NCI-H82 treated with DMSO at 0.1 percent for 48 hours (cell line): ENCODE measurements around the gene FILIP1L.

Experiments used
- DNase-seq: peaks from one replicate; lab custom pipeline; 2025; ENCODE audit not compliant: unreplicated experiment; lab: John Stamatoyannopoulos, UW

FILIP1L gene

DNA sequence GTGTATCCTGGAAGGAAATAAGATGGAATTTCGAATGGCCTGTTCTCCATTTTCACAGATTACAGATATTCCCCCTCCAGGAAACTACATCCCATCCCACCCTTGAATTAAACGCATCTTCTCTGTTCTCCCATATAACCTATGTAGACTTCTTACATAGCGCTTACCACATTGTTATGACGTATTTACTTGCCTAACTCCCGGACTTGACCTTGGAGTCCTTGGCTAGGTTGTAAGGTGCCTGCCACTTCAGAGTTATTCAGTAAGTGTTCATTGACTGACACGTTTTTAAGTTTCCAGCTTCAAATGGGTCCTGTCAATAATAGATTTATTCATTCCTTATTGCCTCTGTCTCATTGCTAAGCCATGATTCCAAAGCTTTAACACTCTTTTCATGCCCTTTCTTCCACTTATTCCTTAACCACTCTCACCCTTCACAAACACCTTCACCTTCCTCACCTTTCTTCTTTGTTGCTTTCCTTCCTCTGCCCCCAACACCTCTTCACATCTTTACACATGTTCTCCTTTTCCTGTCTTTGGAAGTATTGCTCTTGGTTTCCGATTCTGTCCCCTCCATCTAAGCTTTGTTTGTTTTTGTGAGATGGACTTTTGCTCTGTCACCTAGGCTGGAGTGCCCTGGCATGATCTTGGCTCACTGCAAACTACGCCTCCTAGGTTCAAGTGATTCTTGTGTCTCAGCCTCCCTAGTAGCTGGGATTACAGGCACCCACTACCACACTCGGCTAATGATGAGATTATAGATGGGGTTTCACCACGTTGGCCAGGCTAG lies 158.3 kb downstream of the FILIP1L start:
- DNase-seq = no peak

DNA sequence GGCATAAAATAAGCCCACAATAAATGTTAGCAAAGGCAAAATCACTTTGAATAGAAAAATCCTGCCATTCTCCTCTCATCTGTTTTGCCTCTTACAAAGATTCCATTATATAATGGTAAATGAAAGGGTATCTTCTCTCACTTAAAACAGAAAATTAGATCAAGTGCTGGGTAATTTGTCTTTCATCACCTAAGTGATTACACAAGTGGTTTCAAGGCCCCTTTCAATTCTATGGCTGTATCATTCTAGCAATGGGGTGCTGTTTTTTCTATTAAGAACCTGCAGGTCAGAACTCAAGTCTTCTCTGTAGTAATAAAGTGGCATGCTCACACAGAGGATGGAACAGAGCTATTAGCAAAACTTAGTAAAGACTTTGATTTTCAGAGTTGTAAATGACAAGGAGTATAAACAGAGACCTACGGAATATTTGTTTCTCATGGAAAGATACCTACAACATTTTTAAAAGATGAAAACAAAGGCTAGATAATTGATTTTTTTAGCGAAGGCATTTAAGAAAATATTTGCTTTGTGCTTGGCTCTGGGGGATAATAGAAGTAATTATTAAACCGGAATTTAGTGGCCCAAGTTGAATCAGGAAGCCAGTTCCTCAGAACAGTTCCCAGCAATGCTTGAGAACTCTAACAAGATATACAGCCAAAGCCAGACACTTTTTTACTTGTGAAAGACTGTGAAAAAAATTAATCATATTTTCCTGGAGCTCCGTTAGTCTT lies 159.2 kb downstream of the FILIP1L start:
- DNase-seq = no peak

DNA sequence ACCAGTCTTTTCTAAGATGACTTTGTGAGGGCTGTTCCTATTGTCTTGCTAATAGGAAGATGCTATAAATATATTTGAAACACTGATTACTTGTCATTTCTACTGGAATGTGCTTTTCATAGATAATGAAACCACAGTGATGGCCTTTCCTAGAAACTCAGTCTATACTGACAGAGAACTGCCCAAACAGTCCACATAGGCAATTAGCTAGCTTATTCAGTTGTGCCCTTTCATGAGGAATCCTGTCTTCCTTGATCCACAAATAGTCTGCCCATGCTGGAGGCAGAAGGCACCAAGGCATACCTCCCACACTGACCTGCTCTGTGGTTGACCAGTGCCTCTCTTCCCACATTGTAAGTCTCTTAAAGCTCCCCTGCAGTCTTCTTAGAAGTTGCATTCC lies 160.7 kb downstream of the FILIP1L start:
- DNase-seq = no peak

DNA sequence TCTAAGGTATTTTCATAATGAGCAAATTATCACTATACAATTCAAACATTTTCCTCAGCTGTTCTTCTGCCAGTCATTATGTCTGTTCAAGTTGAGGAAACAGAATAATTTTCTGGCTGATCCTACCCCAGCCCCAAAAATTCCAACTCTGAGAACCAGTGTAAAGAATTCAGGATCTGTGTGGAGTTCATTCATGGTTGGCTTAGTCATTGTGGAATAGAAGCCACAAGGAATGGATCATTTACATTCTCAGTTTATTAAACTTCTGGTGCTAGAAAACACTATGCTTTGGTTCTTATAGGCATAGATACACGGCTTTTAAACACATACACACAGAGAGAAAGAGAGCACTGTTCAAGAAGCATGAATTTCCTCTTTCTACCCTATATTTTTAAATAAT lies 162.0 kb downstream of the FILIP1L start:
- no peak for DNase-seq

DNA sequence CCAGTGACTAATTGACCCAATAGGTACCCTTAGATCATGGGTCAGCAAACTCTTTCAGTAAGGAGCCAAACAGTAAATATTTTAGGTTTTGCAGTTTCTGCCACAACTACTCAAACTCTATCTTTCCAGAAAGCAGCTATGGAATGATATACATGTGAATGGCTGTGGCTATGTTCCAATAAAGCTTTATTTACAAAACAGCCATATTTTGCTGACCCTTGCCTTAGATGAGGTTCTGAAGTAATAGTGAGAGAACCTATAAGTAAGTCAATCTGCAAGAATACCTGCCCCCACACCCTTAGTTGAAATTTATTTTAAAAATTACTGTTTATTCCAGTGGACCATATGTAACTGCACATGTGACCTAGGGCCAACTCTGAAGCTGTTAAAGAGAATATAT lies 162.6 kb downstream of the FILIP1L start:
- no peak for DNase-seq

DNA sequence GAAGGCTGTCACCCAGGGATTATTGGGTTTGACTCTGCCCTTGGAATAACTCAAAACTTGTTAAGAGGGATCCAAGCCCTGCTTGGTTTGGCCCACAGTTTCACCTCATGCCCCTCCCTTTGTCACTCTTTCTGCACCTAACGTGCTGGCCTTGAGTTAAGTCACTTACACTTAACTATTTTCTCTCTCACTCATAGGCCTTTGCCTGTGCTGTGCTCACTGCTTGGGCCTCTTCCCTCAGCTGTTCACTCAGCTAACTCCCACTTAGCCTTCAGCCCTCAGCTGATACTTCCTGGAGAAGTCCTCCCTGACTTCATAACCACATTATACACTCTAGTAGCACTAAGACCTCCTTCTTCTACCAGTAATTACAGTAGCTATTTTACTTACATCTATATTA lies 163.4 kb downstream of the FILIP1L start:
- no peak for DNase-seq

DNA sequence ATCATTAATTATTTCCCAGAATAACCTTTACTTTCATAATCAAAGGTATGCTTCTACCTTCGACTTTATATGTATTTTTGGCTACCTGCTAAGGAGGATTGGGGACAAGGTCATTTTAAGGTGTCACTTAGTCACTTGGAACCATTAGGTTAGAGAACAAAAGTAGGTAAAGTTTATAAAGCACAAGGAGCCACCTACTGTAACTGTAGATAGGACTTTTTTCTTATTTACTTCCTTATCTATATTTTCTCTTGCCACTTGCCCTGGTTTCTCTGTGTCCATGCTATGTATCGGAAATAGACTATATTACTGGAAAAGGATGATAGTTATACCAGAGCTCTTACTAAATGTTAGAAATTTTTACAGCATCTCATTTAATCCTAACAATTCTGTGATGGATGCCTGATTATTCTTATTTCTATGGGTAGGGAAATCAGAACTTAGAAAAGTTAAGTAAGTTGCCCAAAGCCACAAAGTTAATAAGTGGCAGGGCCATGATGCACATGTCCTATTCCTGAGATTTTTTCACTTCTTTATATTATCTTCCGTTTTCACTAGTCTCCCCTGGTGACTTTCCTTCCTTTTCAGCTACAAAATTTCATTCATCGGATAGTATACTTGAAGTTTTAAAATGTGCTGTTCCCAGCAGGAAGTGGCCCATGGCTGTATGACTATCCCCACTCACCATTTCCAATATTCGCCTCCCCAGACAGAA lies 164.2 kb downstream of the FILIP1L start:
- DNase-seq = no peak

DNA sequence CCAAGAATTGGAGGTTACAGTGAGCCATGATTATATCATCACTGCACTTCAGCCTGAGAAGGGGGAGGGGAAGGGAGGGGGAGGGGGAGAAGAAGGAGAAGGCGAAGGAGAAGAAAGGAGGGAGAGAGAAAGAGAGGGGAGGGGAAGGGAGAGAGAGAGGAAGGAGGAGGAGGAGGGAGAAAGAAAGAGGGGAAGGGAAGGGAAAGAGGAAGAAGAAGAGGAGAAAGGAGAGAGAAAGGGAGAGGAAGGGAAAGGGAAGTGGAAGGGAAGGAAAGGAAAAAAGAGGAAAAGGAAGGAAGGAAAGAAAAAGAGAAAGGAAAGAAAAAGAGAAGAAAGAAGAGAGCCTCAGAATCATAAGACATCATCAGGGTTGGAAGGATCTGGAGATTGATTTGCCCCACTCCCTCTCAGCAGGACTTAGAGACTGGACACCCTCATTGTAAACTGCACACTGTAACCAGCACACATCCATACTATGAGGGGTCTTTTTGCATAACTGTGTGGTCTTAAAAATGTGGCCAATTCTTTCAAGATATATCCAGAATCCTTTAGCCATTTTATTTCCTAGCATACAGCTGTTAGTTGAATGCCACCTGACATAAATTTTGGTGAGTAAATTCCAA lies 165.7 kb downstream of the FILIP1L start:
- no peak for DNase-seq

DNA sequence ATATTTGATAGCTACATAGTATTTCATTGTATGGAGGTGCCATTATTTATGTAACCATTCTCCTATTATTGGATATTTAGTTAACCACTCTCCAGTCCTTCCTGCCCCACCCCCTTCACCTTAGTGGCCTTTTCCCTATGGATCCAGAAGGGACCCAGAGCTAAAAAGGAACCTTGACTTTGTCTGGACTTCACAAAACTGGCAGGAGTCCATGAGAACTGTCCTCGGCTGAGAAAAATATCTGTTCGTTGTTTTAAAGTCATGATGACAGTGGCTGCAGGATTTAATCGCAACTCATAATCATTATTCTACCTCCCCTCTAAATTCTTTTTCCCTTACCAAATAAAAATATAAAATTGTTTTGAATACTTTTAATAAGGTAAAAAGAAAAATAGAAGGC lies 166.9 kb downstream of the FILIP1L start:
- DNase-seq = no peak

DNA sequence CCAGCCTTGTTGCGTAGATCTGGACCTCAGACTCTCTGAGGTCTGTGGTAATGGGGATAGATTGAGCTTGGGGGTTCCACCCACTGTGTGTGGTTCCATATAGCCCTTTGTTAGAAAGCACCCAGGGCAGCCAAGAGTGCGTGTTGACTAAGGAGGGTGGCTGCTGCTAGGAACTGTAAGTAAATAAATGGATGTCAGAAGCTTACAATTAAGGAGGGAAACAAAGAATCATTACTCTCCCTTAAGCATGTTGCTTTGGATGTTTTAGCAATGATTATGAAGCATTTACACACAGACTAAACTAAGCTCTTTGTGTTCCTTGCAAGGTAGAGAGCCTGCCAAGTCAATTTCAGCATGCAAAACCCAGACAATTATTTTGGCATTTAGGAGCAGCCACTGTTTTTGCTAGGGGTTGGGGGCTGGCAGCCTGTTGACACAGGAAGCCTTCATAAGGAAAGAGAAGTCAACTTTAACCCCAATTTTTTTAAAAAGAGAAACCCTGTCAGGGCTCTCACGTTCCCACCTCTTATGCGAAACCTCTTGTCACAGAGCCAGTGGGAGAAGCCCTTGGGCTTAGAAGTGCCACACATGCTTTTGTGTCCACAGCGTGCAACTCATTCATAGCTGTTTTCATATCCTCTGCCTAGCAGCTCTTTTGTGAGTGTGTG lies 168.8 kb downstream of the FILIP1L start:
- no peak for DNase-seq

DNA sequence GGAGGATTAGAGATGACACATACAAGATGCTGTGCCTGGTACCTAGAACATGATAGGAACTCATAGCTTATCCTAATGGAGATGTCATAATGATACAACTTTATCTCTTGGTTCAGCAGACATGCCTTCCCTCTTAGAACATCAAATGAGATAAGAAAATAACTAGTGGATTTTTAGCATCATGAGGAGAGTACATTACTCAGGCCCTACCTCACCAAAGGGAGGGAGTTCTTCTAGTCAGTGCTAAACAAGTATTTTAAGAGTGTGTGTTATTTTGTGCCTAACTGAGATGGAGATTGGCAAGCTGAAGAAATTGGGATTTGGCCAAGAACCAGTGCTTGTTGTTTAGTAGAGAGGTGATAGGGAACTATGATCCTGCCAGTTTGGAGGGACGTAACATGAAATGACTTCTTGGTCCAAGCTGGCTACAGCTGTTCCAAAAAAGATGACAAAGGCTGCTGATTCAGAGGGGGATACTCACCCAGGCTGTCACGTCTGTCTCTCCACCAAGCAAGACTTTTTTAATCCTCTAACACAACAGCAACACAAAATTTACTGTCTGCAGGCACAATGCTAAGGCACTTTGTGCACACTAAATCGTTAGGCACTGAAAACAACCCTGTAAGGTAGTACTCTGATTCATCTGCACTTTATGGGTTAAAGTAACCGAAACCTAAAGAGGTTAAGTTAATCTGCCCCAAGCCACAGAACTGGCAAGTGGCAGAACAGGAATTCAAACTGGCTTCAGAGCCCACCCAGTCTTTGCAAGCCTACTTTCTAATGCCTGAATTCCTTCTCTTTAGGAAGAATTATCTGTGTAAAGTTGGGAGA lies 170.2 kb downstream of the FILIP1L start:
- no peak for DNase-seq

DNA sequence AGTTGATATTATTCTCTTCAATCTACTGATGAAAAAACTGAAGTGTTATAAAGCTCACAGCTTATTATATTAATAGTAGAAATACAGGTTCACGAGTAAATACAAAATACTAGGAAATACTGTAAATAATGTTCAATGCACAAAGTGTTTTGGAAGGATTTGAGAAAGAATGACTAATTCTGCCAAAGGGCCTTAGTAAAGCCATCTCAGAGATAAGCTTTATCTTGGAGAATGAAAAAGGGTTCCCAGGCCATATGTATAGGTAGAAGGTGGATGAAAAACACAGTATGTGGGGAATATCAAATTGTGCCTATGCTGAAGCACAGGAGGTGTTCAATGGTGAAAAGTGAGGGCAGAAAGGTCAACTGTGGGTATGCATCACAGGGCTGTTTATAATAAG lies 173.1 kb downstream of the FILIP1L start:
- DNase-seq = no peak

DNA sequence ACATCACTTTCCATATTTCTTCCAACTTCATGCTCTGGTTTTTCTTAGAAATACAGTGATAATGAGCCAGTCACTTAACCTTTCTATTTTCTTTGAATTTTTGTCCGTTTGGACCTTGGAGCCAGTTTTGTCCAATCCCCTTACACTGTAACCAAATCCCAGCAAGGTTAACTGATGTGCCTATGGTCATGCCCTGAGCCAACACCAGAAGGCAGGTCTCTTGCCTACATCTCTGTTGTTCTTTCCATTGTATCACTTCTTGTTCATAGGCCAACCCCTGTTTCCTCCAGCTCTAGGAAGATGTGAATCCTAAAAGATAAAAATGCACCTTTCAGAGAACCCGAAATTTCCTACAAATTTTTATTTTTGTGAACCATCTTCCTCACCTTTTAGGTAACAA lies 174.0 kb downstream of the FILIP1L start:
- no peak for DNase-seq

DNA sequence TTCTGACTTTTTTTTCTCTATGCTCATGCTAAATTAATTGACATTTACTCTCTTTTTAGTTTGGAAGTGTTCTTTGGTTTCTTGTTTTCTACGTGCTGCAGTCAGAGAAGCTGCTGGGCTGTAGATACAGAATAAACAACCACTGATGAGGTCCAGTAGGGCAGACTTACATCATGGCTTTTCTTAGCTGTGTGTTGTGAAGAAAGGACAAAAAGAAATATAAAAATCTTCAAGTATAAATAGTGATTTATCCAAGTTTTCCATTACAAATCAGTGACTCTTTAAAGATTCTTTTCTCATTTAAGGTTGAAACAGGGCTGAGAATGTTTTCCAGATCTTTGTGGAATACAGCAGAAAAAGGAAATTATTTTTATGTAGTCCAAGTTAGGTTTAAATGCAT lies 174.4 kb downstream of the FILIP1L start:
- DNase-seq = no peak

DNA sequence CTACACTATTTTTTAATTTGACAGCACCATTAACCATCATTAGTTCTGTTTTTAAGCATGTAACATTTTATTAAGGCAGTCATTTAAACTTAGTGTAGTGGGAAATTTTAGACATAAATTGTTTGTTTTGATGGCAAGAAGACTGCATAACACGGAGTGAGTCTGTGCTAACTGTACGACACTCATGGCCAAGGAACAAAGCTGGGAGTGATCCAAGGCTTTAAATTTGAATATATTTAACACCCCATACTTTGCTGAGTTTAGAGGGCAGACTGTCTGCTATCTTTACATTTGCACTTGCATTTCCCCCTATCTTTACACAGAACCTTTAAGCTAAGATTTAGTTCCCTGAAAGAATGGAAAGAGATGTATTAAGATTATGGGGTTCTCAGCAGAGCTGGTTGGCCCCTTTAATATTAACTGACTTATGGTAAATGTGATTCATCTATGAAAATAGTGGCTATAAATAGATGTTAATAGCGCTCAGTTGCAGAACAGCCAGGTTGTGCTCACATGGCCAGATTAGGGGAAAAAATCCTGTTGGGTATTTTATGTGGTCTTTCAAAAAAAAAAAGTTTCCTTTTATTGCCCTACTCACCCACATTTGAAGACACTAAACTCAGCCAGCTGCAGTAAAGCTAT lies 175.9 kb downstream of the FILIP1L start:
- DNase-seq = no peak

DNA sequence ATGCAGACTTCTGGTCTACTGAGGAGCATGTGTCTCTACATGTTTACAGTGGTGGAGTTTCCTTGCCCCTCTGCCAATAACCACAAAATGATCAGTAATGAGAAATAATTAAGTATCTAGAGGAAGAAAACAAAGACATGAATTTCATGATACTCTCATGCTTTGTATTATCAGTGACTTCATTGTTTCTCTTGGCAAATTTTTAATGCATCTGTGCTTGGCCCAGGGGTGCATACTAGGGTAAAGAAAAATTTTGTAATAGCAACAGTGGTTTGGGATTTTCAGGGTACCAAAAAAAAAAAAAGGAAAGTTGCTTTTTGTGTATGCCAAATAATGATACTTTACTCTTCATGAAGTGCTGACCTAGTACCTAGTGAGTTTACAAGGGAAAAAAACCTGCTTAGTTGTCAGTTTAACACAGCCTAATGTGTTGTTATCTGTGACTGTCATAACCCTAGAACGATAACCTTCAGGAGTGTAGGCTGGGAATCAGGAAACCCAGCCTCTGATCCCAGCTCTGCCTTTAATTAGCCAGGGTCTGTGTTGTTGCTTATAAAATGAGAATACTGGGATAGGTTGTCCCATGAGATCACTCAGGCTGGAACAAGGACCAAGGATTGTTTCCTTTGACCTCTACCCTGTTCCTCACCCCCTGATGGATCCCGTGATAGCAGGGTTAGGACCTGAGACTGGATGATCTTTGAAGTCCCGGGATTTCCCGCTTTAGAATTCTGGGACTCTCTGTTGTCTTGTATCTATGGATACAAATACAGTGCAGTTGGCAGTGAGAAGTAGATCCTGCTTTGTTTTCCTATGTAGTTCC lies 179.1 kb downstream of the FILIP1L start:
- DNase-seq = no peak

DNA sequence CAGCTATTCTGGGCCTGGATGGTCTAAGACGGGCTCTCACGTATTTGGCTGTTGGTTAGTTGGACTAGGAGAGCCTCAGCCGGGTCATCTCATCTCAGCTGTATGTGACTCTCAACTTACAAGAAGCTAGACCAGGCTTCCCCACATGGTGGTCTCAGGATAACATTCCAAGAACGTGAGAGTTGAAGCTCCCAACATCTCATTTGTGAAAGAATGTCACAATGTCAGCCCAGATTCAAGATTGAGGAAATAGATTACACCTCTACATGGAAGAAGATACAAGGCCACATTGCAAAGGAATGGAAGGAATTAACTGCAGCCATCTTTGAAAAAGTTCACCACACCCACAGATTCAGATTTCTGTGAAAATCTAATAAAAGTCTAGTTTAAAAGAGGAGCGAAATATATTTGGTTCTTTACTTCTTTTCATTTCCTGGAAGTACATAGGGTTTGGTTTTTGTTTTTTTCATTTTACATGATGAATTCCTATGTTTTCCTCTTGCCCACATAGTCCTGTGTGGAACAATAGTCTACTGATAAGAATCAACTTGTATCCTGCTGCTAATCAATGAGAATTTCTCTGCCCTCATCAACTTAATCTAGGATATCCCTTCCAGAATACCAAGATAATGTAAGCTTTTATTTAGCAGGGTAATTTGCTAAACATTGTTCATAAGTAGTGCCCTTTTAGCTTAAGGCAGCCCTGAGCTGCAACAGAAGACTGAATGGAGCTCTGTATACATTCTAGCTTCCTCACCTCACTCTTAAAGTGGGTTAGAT lies 180.1 kb downstream of the FILIP1L start:
- DNase-seq = no peak

DNA sequence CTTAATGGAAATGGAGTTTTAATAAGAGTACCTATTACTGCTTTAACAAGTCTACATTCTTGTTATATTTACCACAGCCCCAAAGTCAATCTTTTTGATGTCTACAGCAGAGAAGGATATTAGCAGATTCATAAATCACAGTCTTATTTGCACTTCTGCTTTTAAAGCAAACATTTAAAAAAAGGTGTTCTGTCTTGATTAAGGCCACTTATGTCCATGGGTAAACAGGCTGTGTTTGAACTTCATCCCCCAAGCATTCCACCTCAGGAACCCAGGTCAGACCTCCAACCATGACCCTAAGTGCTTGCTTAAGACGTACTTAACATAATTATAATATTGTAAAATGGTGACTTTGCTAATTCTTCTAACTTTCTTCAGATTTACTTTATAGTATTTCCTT lies 183.2 kb downstream of the FILIP1L start:
- DNase-seq = no peak
